HUES6 (cell line): Measurements from ENCODE around the gene HBS1L.

ENCODE experiments used
- H3K27ac ChIP-seq: 2 replicates; pipeline ENCODE4 v1.7.0; 2013; ENCODE audit warnings: low read depth, mild to moderate bottlenecking, low read length, inconsistent platforms
- H3K27me3 ChIP-seq: 2 replicates; pipeline ENCODE4 v1.6.1; 2013; ENCODE audit warnings: low read length; ENCODE audit not compliant: control insufficient read depth, insufficient read depth
- H3K36me3 ChIP-seq: 2 replicates; pipeline ENCODE4 v1.6.1; 2013; ENCODE audit warnings: low read length; ENCODE audit not compliant: control insufficient read depth, insufficient read depth
- H3K4me1 ChIP-seq: 2 replicates; pipeline ENCODE4 v1.6.1; 2013; ENCODE audit warnings: low read length; ENCODE audit not compliant: control insufficient read depth, insufficient read depth
- H3K4me3 ChIP-seq: 2 replicates; pipeline ENCODE4 v1.5.1; 2013; ENCODE audit warnings: low read depth, low read length
- H3K9ac ChIP-seq: one replicate; pipeline ENCODE4 v1.6.1; 2013; ENCODE audit warnings: mild to moderate bottlenecking, low read length
- H3K9me3 ChIP-seq: 2 replicates; pipeline ENCODE4 v1.6.1; 2013; ENCODE audit warnings: low read depth, low read length; ENCODE audit not compliant: control insufficient read depth, insufficient read depth

Gene HBS1L

DNA sequence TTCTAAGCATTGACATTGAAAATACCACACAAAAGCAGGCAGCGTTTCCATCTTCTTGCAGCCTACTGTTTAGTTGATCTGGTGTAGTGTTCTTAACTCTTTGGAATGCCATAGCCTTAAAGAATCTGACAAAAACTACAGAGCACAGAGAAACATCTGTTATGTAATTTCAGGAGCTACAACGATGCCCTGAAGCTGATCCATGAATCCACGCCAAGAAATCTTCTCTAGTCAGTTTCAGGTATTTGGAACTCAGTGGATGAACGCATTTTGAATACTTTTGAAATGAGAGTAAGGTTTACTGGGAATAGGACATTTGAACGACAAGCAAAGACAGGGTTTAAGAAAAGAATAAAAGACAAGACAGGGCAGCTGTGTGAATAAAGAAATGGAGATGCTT is 122.5 kb downstream of the HBS1L start:
- H3K9me3 ChIP-seq: no peaks in the 10 kb centered on the region
- no peaks in the 10 kb centered on the region for H3K27me3 ChIP-seq
- H3K4me3 ChIP-seq: no peak overlapping the region
- no peak overlapping the region for H3K9ac ChIP-seq
- no peaks in the 10 kb centered on the region for H3K36me3 ChIP-seq
- no peaks in the 10 kb centered on the region for H3K4me1 ChIP-seq
- no peak overlapping the region for H3K27ac ChIP-seq

DNA sequence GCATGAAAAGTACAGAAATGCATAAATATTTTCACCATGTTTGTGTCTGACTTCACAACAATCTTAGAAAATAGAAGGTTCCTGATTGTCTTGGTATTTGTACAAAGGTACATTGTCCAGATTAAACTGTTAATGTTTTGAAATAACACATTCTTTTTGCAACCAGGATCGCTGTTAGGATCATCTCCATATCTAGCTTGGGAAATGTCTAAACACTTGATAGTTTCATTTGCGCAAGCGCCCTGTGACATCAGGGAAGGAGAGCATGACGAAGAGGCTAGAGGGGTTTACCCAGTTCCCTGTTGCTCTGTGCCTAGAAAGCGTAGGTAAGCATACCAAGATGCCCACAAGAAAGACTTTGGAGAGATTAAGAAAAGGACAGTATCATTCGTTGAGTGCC is 124.2 kb downstream of the HBS1L start:
- Histone ChIP-seq H3K36me3 (no peaks in the 10 kb centered on the region), H3K9ac (no peak overlapping the region), H3K4me3 (no peak overlapping the region), H3K27me3 (no peaks in the 10 kb centered on the region), H3K27ac (no peak overlapping the region), H3K9me3 (no peaks in the 10 kb centered on the region), H3K4me1 (no peaks in the 10 kb centered on the region)

DNA sequence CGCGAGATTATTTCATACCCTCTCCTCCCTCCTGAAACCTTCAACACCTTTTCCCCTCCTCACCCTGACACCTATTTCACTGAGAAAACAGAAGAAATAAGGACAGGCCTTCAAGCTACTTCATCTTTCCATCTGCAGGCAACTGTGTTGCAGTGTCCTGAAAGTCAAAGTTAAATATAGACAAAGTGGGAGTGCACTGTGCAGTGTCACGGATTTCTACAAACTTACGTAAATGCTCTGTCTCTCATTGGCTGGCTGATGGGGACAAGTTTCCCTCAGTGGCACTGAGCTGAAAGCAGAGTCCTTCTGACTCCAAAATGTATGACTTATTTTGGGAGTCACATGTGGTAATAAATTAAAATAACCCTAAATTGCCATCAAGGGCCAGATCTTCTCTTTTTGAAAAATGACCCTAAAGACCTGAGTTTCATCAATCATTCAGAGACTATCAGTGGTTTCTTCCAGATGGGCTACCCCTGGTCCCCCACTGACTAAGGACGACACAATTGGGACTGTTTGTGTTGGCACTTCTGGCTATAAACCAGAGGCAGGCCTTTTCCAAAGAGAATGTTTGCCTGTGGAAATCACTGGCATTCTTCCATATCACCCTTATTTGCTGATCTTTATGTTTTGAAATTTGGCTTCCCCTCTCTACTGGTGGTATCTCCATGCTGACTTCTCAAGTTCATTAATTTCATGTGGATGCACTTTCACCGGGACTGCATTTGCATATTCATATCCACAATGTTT is 126.3 kb downstream of the HBS1L start:
- Histone ChIP-seq H3K36me3 (no peaks in the 10 kb centered on the region), H3K27me3 (no peaks in the 10 kb centered on the region), H3K9ac (no peak overlapping the region), H3K4me3 (no peak overlapping the region), H3K9me3 (no peaks in the 10 kb centered on the region), H3K27ac (no peak overlapping the region), H3K4me1 (no peaks in the 10 kb centered on the region)

DNA sequence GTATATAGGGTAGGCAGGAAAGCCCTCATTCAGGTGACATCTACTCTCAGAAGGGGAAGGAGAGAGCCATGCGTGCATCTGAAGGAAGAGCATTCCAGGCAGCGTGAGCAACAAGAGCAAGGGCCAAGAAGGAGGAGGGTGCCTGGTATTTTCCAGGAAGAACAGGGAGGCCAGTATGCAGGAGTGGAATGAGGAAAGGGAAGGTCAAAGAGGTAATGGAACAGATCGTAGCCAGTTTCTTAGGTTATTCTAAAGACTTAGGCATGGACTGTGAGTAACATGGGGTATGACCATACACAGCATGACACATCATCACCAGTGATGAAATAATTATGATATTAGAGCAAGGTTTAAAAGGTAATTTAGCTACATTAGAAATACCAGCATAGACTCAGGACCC is 128.8 kb downstream of the HBS1L start:
- Histone ChIP-seq H3K4me3 (no peak overlapping the region), H3K36me3 (no peaks in the 10 kb centered on the region), H3K27ac (no peak overlapping the region), H3K9me3 (no peaks in the 10 kb centered on the region), H3K27me3 (no peaks in the 10 kb centered on the region), H3K9ac (no peak overlapping the region), H3K4me1 (no peaks in the 10 kb centered on the region)

DNA sequence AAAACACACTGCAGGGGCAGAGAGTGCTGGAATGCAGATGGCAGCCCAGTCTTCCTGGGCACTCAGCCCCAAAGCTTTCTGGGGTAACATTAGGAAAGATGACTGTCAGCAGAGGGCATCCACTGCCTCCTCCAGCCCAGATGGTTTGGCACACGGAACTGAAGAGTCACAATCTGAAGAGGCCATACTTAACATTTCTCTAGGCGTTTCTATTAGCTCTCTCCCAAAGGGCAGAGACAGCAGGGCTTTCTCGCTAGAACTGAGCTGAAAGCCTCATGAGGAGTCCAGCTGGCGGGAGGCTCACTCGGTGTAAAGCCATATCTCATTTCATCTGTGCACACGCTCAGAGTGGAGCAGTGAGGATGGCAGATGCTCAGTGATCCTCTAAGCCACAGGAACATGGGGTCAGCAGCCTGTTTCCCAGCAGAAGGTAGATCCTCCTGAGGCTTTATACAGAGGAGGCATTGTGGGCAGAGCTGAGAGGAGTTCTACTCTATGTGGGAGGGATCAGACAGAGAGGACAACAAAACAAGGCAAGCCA is 132.8 kb downstream of the HBS1L start:
- Histone ChIP-seq H3K27me3 (no peaks in the 10 kb centered on the region), H3K4me1 (no peaks in the 10 kb centered on the region), H3K9me3 (no peaks in the 10 kb centered on the region), H3K4me3 (no peak overlapping the region), H3K27ac (no peak overlapping the region), H3K9ac (no peak overlapping the region), H3K36me3 (no peaks in the 10 kb centered on the region)

DNA sequence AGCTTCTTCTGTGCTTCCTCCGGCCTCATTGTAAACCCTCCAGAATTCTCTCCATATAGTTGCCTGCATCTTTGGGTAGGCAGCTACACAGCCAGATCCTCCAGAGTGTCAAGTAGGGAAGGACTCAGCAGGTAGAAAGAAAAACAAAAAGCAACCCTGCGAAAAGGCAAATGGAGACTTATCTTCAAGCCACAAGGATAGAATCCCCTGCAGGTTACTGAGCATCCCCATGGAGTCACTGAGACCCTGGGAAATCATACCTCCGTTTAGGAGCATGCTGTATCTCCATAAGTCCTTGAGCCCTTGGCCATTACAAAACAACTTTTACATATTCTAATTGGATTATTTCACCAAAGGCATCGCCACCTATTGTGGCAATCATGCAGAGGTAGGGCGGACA is 133.3 kb downstream of the HBS1L start:
- no peak overlapping the region for H3K9ac ChIP-seq
- no peak overlapping the region for H3K4me3 ChIP-seq
- H3K27me3 ChIP-seq: no peaks in the 10 kb centered on the region
- no peaks in the 10 kb centered on the region for H3K36me3 ChIP-seq
- no peak overlapping the region for H3K27ac ChIP-seq
- H3K4me1 ChIP-seq: no peaks in the 10 kb centered on the region
- no peaks in the 10 kb centered on the region for H3K9me3 ChIP-seq

DNA sequence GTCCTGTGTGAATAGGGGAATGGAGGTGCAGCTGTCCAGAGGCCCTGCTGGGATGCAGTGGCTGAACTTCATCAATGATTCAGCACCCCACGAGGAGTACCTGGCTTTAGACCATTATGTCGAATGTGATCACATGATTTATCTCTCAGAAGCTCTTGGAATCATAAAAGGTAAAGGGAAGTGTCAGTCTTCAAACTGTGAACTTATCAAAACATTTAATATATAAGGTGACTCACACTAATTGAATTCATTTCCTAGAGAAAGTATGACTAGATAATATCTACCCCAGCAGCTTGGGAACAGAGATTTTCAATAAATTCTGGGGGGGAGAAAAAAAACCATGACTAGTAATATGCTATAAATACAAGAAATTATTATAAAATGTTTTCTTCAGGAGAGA is 134.2 kb downstream of the HBS1L start:
- Histone ChIP-seq H3K4me3 (no peak overlapping the region), H3K4me1 (no peaks in the 10 kb centered on the region), H3K9ac (no peak overlapping the region), H3K27me3 (no peaks in the 10 kb centered on the region), H3K27ac (no peak overlapping the region), H3K9me3 (no peaks in the 10 kb centered on the region), H3K36me3 (no peaks in the 10 kb centered on the region)

DNA sequence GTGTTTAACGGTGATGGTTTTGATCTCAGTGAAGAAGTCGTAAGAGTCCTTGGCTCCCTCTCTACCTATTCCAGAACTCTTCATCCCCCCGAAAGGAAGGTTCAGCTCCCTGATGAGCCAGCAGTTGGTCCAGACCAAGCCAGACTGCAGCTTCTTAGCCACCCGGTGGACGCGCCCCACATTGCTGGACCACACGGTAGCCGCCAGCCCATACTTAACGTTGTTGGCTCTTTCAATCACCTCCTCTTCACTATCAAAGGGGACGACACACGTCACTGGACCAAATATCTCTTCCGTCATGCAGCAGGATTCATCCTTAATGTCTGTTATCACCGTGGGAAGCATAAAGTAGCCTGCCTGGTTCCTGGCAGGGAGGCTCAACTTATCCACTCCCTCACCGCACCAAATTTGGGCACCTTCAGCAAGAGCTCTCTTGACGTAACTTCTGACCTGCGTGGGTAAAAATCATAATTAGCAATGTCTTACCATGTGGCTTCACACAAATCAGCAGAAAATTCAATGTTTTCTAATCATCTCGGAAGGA is 136.1 kb downstream of the HBS1L start:
- no peak overlapping the region for H3K9ac ChIP-seq
- no peaks in the 10 kb centered on the region for H3K27me3 ChIP-seq
- no peaks in the 10 kb centered on the region for H3K4me1 ChIP-seq
- no peaks in the 10 kb centered on the region for H3K9me3 ChIP-seq
- H3K4me3 ChIP-seq: no peak overlapping the region
- H3K36me3 ChIP-seq: no peaks in the 10 kb centered on the region
- H3K27ac ChIP-seq: no peak overlapping the region

DNA sequence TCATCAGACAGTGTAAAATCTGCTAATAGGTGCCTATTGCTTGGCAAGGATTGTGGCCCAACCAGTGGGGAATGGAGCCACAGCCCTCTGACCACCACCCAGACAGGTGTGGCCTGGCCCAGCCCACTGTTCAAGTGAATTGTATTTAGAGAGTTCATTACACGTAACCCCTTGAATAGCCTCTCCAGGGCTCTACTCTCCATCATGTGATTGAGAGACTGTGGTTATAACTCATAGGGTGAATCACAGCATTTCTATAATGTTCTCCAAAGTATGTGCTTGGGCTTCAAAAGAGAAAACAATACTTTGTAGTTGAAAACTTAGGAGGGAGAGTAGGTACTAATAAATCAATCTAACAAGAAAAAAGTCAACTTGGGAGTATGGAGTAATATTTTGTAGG is 143.1 kb downstream of the HBS1L start:
- Histone ChIP-seq H3K27me3 (no peaks in the 10 kb centered on the region), H3K9ac (no peak overlapping the region), H3K4me1 (no peaks in the 10 kb centered on the region), H3K36me3 (no peaks in the 10 kb centered on the region), H3K4me3 (no peak overlapping the region), H3K9me3 (no peaks in the 10 kb centered on the region), H3K27ac (no peak overlapping the region)

DNA sequence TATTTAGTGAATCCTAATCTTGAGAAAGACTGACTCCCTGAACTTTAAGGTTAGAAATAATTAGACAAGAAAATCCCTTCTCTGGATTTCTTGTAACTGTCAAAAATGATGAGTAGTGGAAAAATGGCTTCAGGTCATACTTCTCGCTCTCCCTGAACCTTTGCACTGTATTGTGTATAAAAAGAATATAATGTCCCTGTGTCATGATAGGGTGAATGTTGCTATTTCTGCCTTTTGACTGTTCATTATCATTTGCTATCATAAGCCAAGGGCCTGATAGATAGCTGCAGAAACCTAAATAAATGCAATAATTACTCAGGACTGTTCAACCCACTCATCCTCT is 144.1 kb downstream of the HBS1L start:
- Histone ChIP-seq H3K27ac (no peak overlapping the region), H3K9me3 (no peaks in the 10 kb centered on the region), H3K4me3 (no peak overlapping the region), H3K36me3 (no peaks in the 10 kb centered on the region), H3K27me3 (no peaks in the 10 kb centered on the region), H3K9ac (no peak overlapping the region), H3K4me1 (no peaks in the 10 kb centered on the region)
